Measurements from ENCODE around the gene NBAS. TPM values are rescaled to one million over a fixed set of nuclear protein-coding genes. Genes with fewer than 3 reads are reported as not detected.

Gene NBAS
- total RNA-seq, 4 donors from 2014 or later: 27.3 to 43.6 (median 28.4) TPM

DNA sequence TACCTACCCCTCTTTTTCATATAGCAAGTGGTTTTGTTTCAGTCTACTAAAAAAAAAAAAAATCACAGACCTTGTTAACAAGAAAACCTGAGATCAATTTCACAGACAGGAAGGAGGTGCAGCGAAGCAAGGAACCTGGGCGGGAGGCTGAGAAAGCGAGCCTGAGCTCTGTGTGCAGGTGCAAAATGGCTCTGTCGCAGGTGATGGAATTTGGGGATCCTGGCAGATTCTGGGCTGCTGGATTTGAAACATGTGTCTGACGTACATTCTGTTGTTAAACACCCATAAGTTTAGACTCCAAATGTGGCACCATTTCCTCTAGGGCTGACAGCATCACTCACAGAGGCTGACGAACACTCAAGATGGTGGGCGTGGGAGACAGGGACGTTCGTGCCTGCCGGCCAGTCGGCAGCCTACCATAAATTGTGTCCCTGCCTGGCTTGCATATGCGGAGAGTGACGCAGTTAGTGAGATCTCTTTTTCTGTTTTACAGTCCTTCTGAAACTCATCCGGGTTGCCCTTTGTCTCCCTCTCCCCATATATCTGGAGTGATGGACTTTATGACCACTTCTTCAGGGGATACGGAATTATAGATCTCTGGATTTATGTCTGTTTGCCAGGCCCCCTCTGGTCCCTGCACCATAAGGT, 21.7 kb upstream of the NBAS start:
- H3K27me3 ChIP-seq: peaks cover 0 to 4% (median 0%) of the 10 kb centered on the region in 3 donors
- TF ChIP-seq, protein P1, sequence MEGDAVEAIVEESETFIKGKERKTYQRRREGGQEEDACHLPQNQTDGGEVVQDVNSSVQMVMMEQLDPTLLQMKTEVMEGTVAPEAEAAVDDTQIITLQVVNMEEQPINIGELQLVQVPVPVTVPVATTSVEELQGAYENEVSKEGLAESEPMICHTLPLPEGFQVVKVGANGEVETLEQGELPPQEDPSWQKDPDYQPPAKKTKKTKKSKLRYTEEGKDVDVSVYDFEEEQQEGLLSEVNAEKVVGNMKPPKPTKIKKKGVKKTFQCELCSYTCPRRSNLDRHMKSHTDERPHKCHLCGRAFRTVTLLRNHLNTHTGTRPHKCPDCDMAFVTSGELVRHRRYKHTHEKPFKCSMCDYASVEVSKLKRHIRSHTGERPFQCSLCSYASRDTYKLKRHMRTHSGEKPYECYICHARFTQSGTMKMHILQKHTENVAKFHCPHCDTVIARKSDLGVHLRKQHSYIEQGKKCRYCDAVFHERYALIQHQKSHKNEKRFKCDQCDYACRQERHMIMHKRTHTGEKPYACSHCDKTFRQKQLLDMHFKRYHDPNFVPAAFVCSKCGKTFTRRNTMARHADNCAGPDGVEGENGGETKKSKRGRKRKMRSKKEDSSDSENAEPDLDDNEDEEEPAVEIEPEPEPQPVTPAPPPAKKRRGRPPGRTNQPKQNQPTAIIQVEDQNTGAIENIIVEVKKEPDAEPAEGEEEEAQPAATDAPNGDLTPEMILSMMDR (IDR thresholded peaks at IDR 0.05 in 4 of 5, conservative IDR thresholded peaks at IDR 0.05 in 1 of 5): no peak
- TF ChIP-seq POLR2A (IDR thresholded peaks at IDR 0.05): no peak
- no peak overlapping the region for H3K27ac ChIP-seq
- H3K4me3 ChIP-seq: no peak overlapping the region
- intact Hi-C loops (cut with DNase I; ENCODE audit: low total_unique reads): no loop called here
- no peaks in the 10 kb centered on the region for H3K9me3 ChIP-seq
- H3K36me3 ChIP-seq: no peaks in the 10 kb centered on the region
- H3K4me1 ChIP-seq: no peaks in the 10 kb centered on the region
- in situ Hi-C loops (cut with MboI; ENCODE audit: low sequenced_read_pairs in 4 of 4): no loop called here
- ATAC-seq (no peak), DNase-seq (no peak)

DNA sequence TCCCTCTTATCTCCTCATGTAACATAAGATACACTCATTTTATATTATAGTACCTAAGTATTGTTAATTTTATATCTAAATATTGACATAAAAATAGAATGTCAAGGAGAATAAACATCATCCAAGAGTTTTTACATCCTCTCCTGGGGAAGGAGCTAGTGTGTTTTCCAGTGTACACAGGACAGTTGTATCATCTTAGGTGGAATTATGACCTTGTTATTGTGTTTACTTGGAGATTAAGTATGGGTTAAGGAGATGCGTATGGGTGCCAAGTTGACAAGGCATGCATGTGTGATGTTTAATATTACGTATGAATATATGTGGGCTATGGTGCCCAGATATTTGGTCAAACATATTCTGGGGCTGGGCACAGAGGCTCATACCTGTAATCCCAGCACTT, 19.3 kb upstream of the NBAS start:
- H3K36me3 ChIP-seq: no peaks in the 10 kb centered on the region
- H3K4me1 ChIP-seq: no peaks in the 10 kb centered on the region
- no peaks in the 10 kb centered on the region for H3K9me3 ChIP-seq
- DNase-seq (no peak), ATAC-seq (no peak)
- H3K27me3 ChIP-seq: peaks cover 0 to 4% (median 0%) of the 10 kb centered on the region in 3 donors
- no peak overlapping the region for H3K27ac ChIP-seq
- no peak for TF ChIP-seq POLR2A (IDR thresholded peaks at IDR 0.05)
- TF ChIP-seq, protein P1 (IDR thresholded peaks at IDR 0.05 in 4 of 5, conservative IDR thresholded peaks at IDR 0.05 in 1 of 5): no peak
- H3K4me3 ChIP-seq: no peak overlapping the region
- intact Hi-C loops (cut with DNase I; ENCODE audit: low total_unique reads) (no loop called here), in situ Hi-C loops (cut with MboI; ENCODE audit: low sequenced_read_pairs in 4 of 4) (no loop called here)

DNA sequence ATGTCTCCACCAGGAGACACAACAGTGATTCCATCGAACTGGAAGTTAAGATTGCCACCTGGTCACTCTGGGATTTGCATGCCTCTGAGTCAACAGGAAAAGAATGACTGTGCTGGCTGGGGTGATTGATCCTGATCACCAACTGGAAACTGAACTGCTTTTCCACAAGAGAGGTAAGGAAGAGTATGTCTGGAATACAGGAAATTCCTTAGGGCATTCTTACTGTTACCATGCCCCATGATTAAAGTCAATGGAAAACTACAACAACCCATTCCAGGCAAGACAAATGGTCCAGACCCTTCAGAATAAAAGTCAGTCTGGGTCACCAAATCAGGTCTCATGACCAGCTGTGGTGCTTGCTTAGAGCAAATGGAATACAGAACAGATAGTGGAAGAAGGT, 18.5 kb upstream of the NBAS start:
- no peak overlapping the region for H3K4me3 ChIP-seq
- in situ Hi-C loops (cut with MboI; ENCODE audit: low sequenced_read_pairs in 4 of 4) (no loop called here), intact Hi-C loops (cut with DNase I; ENCODE audit: low total_unique reads) (no loop called here)
- TF ChIP-seq, protein P1 (IDR thresholded peaks at IDR 0.05 in 4 of 5, conservative IDR thresholded peaks at IDR 0.05 in 1 of 5): no peak
- TF ChIP-seq POLR2A (IDR thresholded peaks at IDR 0.05): no peak
- no peak overlapping the region for H3K27ac ChIP-seq
- H3K9me3 ChIP-seq: no peaks in the 10 kb centered on the region
- DNase-seq: no peak
- H3K36me3 ChIP-seq: no peaks in the 10 kb centered on the region
- no peak for ATAC-seq
- no peaks in the 10 kb centered on the region for H3K4me1 ChIP-seq
- peaks cover 0 to 4% (median 0%) of the 10 kb centered on the region in 3 donors for H3K27me3 ChIP-seq

DNA sequence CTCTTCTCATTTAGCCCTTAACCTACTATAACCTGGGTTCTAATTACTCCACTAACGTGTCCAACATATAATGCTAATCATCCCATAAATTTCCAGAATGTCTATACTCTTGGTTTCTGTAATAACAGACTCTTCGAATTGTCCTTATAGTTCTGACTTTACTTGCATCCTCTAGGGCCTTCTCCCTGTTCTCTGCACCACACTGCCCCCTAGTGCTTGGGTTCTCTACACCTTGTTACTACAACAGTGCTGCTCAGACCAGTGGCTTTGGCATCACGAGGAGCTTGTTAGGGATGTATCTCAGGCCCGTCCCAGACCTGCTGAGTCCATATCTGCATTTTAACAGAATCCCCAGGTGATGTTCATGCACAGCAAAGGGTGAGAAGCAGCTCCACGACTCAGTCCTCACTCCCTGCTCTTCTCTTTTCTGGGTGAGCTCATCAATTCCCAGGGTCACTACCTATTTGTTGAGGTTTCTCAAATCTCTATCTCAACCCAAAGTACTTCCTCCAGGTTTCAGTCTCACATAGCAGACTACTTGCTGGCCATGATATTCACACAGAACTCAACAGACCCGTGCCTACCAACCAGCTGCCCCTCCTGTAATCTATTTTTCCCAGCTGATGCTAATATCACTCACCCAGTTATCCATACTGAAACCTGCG, 16.1 kb upstream of the NBAS start:
- DNase-seq: peak; percentile 54 to 71
- H3K27ac ChIP-seq: no peak overlapping the region
- ATAC-seq: peak; percentile 56 to 90
- intact Hi-C loops (cut with DNase I; ENCODE audit: low total_unique reads) (no loop called here), in situ Hi-C loops (cut with MboI; ENCODE audit: low sequenced_read_pairs in 4 of 4) (no loop called here)
- TF ChIP-seq, protein P1 (IDR thresholded peaks at IDR 0.05 in 4 of 5, conservative IDR thresholded peaks at IDR 0.05 in 1 of 5): peak; percentile 28 to 77 (median 53)
- TF ChIP-seq POLR2A (IDR thresholded peaks at IDR 0.05): no peak
- no peaks in the 10 kb centered on the region for H3K9me3 ChIP-seq
- no peaks in the 10 kb centered on the region for H3K4me1 ChIP-seq
- H3K36me3 ChIP-seq: no peaks in the 10 kb centered on the region
- H3K4me3 ChIP-seq: no peak overlapping the region
- H3K27me3 ChIP-seq: no peaks in the 10 kb centered on the region
